HG03442 (cell line): ENCODE data around the gene MTR.
"Not testable (repeated sequence)": the region's sequence is repeated elsewhere in the genome, so short reads cannot be mapped to it uniquely, and the experiment has no call there.

Experiments used
- ATAC-seq: cut with Tn5 transposase; IDR thresholded peaks from one replicate; pipeline ENCODE4 v1.9.1; 2021; ENCODE audit warnings: mild to moderate bottlenecking, moderate library complexity; ENCODE audit not compliant: unreplicated experiment

Gene MTR

GRCh38 chr1:236895665-236896387 lies 100.7 kb downstream of the MTR start:
- no peak for ATAC-seq

- ATAC-seq = no peak
Observed at GRCh38 chr1:236896716-236897115, 101.6 kb downstream of the MTR start.

- ATAC-seq = no peak
Observed at GRCh38 chr1:236904892-236905741, 110.0 kb downstream of the MTR start.

- no peak for ATAC-seq
Observed at GRCh38 chr1:236907205-236907604, 112.1 kb downstream of the MTR start.

GRCh38 chr1:236908669-236909068 lies 113.6 kb downstream of the MTR start:
- ATAC-seq = no peak

- ATAC-seq = not testable (repeated sequence)
Observed at GRCh38 chr1:236911047-236911446, 116.0 kb downstream of the MTR start.

GRCh38 chr1:236913371-236914037 lies 118.4 kb downstream of the MTR start:
- ATAC-seq = no peak

- ATAC-seq = no peak
Observed at GRCh38 chr1:236914375-236914774, 119.3 kb downstream of the MTR start.

- ATAC-seq = no peak
Observed at GRCh38 chr1:236916131-236916800, 121.2 kb downstream of the MTR start.

- no peak for ATAC-seq
Observed at GRCh38 chr1:236917448-236917847, 122.4 kb downstream of the MTR start.

GRCh38 chr1:236920286-236920894 lies 125.3 kb downstream of the MTR start:
- ATAC-seq = no peak

GRCh38 chr1:236921610-236922009 lies 126.5 kb downstream of the MTR start:
- ATAC-seq = no peak

GRCh38 chr1:236922190-236922589 lies 127.1 kb downstream of the MTR start:
- no peak for ATAC-seq

GRCh38 chr1:236925386-236925785 lies 130.3 kb downstream of the MTR start:
- ATAC-seq = no peak

- no peak for ATAC-seq
Observed at GRCh38 chr1:236930503-236930902, 135.4 kb downstream of the MTR start.

- no peak for ATAC-seq
Observed at GRCh38 chr1:236938760-236939159, 143.7 kb downstream of the MTR start.

- ATAC-seq = no peak
Observed at GRCh38 chr1:236942431-236942830, 147.3 kb downstream of the MTR start.

- no peak for ATAC-seq
Observed at GRCh38 chr1:236944556-236944955, 149.5 kb downstream of the MTR start.

GRCh38 chr1:236945002-236945401 lies 149.9 kb downstream of the MTR start:
- ATAC-seq = no peak

- ATAC-seq = no peak
Observed at GRCh38 chr1:236947794-236948193, 152.7 kb downstream of the MTR start.

- no peak for ATAC-seq
Observed at GRCh38 chr1:236948381-236948780, 153.3 kb downstream of the MTR start.
